GM18909 (cell line): ENCODE results near the gene CBR1.

ENCODE experiments used
- ATAC-seq: cut with Tn5 transposase; IDR thresholded peaks from one replicate; pipeline ENCODE4 v1.9.1; 2021; ENCODE audit warnings: mild to moderate bottlenecking; ENCODE audit not compliant: unreplicated experiment, poor library complexity

CBR1 gene

DNA sequence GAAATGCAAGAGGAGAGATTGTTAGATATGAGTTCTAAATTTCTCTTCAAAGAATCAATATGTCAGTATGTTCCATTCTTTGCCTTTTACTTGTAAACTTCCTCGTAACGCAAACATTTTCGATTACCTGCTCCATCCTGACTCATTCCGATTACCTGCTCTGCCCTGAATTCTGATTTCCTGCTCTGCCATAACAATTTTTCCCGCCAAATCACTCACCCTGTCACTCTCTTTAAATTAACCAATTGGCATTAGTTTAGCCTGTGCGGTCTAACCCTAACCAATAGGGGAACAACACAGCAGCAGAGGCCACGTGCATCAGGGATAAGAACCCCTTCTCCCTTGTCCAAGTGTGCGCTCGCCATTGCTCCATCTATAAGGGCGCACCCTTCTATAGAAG, 40.0 kb downstream of the CBR1 start:
- ATAC-seq: no peak

DNA sequence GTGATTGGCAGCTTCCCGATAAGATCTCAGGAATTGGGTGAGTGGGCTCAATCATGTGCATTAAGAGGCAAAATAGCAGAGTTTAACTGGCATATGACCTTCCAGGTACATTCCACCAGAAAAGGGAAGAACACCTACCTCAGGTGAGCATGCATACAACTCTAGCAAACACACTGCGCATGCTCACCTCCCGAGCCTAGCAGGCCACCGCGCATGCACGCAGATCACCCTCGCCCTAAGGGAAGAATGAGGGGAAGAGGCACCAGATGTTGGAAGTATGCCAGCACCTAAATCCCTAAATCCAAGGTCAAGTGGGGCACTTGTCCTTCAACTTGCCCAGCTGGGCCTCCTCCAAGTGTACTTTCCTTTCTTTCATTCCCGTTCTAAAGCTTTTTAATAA, 41.4 kb downstream of the CBR1 start:
- ATAC-seq: no peak

DNA sequence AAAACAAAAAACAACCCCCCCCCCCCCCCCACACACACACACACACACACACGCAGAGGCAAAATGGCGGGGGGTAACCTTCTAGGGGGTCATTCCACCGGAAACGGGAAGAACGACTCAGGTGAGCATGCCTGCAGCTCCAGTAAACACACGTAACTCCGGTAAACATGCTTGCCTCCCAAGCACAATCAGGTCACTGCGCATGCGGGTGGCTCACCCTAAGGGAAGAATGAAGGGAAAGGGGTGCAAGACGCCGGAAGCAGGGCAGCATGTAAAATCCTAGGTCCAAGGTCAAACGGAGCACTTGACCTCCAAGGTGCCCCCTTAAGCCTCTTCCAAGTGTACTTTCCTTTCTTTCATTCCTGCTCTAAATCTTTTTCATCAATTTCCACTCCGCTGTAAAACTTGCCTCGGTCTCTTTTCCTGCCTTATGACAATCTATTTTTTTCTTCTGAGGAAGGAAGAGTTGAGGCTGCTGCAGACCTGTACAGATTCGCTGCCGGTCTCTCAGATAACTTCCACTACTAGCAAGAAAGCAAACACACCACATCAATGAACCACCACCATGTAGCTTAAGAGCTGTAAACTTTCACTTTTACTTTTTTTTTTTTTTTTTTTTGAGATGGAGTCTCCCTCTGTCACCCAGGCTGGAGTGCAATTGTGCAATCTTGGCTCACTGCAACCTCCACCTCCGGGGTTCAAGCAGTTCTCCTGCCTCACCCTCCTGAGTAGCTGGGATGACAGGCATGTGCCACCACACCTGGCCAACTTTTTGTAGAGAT, 44.0 kb downstream of the CBR1 start:
- ATAC-seq: no peak

DNA sequence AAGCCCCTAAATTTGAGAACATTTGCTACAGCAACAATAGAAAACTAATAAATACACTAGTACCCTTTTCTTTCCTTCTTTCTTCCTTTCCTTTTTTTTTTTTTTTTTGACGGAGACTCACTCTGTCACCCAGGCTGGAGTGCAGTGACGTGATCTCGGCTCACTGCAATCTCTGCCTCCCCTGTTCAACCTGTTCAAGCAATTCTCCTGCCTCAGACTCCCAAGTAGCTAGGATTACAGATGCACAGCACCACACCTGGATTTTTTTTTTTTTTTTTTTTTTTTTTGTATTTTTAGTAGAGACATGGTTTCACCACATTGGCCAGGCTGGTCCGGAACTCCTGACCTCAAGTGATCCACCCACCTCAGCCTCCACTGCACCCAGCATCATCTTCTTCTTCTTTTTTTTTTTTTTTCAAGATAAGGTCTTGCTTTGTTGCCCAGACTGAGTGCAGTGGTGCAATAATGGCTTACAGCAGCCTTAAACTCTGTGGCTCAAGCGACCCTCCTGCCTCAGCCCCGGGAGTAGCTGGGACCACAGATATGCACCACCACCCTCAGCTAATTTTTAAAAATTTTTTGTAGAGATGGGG, 45.4 kb downstream of the CBR1 start:
- ATAC-seq: no peak

DNA sequence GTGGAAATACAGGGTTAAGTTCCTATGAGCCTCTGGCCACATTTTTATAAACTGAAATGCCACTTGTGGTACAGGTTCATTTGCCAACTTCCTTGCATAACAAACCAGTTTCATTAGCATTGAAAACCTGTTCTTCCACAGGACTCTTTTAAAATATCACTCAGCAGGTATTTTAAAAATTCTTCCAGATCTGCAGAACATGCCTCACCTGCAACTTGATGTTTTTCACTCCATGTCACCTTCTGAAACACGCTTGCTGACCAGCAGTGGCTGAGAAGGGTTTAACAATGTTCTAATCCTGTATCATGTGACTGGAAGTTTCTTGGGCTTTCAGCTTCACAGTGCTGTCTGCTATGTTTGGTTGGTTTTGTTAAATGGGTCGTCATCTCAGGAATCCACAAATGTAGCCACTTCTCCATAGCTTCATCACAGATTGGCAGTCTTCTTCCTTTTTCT, 47.5 kb downstream of the CBR1 start:
- no peak for ATAC-seq

DNA sequence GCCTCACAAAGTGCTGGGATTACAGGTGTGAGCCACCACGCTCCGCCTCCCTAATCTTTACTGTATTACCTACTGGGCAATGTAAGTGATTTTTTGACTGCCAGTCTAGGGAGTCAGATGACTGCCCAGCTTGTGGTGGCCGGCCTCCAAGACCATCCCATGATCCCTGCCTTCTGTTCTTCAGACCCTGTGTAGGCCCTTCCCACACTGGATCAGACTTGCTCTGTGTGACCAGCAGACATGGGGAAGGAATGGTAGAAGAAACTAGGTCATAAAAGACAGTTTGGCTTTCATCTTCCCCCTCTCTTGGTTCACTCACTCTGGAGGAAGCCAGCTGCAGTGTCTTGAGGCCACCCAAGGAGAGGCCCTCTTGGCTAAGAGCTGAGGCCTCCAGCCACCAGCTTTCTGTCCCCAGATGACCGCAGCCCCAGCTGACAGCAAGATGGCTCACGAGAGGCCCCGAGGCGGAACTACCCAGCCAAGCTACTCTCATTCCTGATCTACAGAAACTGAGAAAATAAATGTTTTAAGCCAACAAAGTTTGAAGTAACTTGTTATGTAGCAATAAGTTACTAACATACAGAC, 50.6 kb downstream of the CBR1 start:
- no peak for ATAC-seq
